ENCODE data around the gene PPP1R16B.

- TF ChIP-seq CTCF (IDR thresholded peaks at IDR 0.05): no peak
- no peak for TF ChIP-seq POLR2A (IDR thresholded peaks at IDR 0.05)
Observed at GRCh38 chr20:38809942-38810341, 4.4 kb downstream of the PPP1R16B start.

All from body of pancreas (tissue), 4 donors.